ENCODE data around the gene FGFR3.

Gene FGFR3

GRCh38 chr4:1756893-1757779 is 36.0 kb upstream of the FGFR3 start:
- no peak for FAIRE-seq

DNA sequence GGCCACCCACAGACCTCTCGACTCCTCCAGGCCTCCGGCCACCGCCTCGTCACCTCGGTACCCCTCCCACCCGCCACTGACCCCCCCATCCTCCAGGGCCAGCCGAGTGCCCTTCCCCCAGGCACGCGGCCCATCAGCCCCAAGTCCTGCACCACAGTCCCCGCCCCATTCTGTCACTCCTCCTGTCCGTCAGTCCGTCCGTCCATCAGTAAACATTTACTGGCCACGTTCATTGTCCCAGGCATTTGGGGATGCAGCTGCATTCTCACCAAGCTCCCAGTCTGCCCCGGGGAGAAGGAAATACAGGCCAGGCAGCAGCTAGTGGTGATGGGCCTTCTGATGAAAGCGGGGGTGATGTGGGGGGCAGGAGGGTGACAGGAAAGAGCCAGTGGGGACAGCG is 35.3 kb upstream of the FGFR3 start:
- no peak for FAIRE-seq

GRCh38 chr4:1758306-1759121 is 34.6 kb upstream of the FGFR3 start:
- no peak for FAIRE-seq

DNA sequence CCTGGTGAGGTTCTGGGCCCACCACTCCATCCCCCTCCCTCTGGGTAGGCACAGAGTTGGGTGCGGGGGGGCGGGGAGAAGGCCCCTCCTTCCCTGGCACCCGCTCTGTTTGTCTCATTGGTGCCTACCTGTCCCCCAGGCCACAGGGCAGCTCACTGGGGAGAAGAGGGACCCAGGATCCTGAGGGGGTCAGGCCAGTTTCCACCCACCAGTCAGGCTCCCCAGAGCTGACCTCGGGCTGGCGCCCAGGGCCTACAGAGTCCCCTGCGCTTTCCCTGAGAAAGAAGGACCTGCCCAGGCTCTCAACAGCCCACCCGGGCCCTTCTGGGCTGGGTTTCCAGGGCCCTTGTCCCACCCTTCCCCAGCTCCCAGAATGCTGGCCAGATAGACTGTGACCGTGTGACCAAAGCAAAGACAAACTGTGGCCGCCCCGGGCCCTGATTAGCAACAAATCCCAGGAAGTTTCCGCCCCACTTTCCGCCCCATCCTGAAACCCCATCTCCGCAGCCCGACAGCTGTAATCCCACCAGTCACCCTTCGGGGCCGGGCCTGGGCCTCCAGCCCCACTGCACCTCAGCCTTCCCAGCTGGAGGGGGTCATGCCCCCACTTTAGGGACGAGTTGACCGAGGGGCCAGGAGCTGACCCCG is 33.8 kb upstream of the FGFR3 start:
- FAIRE-seq: no peak

DNA sequence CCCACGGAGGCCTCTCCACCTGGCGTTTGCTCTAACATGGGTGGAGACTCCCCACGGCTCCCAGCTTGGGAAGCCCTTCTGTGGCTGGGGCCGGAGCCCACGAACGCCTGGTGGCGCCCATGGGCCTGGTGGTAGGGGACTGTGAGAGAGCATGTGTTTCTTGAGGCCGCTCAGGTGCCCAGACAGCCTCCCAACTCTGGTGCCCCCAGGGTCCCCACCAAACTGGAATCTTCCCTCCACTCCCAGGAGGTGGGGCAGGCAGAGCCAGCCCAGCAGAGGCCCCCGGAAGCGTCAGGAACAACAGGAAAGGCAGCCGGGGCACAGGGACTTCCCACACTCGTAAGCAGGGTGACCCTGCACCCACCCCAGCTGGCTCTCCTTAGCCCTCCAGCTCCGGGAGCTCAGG is 33.3 kb upstream of the FGFR3 start:
- FAIRE-seq: no peak

GRCh38 chr4:1760521-1761071 is 32.5 kb upstream of the FGFR3 start:
- FAIRE-seq: no peak

- FAIRE-seq: no peak
Measured at GRCh38 chr4:1761130-1761689, 31.9 kb upstream of the FGFR3 start.

DNA sequence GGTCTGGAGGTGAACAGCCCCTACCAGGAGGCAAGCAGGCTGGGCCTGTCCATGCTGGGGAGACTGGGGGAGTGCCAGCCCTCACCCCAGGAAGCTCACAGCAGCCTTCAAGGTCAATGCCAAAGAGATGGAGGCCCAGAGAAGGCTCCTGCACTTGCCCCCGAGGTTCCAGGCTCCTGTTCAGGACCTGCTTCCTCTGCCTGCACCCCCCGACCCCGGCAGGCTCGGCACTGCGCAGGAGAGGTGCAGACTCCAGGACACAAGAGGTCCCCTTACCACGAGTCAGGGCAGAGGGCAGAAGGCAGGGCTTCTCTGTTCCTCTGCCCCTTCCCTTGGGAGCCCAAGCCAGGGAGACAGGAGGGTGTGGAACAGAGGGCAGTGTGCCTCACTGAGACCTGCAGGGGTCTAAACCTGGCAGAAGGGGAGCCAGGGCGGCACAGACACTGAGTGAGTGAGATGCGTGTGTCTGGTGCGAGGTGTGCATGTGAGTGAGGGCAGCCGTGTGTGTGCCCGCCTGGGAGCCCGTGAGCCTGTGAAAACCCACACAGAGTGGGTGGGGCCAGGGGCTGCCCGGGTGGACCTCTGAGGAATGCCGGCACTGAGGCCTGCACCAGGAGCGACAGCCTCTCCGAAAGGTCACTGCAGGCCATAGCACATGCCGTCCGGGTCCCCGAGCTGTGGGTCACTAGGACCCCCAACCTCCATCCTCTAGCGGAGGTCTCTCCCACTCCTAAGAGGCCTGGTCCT is 30.7 kb upstream of the FGFR3 start:
- FAIRE-seq: no peak

GRCh38 chr4:1763070-1763549 is 30.0 kb upstream of the FGFR3 start:
- no peak for FAIRE-seq

GRCh38 chr4:1763550-1764080 is 29.5 kb upstream of the FGFR3 start:
- no peak for FAIRE-seq

DNA sequence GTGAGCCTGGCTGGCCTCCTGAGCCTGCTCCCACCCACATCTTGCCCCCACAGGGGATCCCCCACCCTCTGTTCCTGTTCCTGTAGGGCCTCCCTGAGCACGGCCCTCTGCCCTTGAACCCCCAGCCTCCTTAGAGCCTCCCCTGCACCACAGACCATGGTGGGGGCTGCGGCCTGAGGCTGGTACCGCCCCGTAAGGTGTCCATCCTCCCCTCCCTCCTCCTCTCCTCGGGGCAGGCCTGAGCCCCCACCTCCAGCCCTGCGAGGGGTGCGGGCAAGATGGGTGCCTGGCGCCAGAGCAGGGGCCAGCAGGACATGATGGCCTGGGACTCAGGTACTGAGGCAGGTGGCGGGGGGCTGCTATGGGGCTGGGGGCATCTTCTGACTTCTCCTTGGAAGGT is 28.4 kb upstream of the FGFR3 start:
- no peak for FAIRE-seq

GRCh38 chr4:1765409-1766072 is 27.6 kb upstream of the FGFR3 start:
- FAIRE-seq: no peak

DNA sequence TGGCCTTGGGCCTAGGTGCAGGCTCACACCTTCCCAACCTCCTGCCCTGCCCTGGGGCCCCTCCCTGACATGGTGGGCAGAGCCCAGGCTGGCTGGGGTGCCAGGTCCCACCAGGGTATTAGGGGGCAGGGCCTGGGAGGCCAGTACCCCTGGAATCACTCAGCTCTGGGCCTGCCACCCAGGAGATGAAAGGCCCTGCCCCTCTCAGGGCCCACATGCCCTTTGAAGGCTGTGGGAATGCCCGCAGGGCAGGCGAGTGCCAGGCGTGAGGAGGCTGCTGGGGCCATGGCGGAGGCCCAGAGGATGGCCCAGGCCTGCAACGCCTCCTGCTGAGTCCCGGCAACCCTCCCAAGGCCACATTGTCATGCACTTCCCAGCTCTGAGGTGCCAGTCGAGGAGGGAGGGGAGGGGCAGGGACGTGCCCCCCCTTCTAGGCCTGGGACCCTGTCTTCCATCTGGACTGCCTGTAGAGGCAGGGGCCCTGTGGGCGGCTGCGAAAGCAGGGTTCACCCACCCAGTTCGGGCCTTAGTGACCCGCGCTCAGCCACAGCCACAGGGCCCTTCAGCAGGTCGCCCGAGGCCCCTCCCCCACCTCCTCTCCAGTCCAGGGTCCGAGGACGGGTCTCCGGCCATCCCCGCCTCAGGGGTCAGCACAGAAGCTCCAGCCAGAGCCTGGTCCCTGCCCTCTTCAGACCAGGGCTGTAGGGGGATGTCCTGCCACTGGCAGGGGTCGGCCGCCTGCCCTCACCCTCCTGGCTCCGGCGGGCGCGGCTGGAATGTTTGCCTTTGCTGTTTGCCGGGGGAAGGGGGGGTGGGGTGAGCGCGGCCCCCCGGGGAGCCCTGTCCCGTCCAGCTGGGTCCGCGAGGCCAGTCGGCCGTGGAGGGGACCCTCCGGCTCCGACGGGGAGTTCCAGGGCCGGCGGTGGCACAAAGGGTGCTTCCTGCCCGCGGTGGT is 26.7 kb upstream of the FGFR3 start:
- FAIRE-seq: no peak

GRCh38 chr4:1767061-1767769 is 25.9 kb upstream of the FGFR3 start:
- no peak for FAIRE-seq

DNA sequence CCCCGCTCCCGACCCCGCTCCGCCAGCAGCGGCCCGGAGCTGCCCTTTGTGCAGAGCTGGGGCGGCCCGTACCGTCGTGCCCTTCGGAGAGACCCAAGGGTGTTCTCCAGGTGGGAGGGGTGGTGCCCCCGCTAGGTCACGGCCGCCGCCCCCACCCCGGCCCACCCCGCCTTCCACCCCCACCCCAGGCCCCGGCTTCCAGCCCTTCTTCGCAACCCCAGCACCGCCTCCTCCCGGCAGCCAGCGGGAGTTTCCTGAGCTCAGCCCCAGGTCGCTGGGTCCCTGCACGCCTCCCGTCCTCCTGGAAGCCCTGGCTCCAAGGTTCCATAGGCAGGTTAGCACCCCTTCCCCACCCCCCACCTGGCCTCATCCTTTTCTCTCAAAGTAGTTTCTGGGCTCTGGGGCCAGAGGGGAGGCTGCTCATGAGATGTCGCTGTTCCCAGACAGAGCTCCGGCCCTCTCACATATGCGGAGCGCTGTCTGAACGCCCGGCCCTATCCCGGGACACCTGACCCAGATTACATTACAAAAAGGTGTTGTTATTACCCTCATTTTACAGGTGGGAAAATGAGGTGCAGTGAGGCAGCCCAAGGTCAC is 25.2 kb upstream of the FGFR3 start:
- no peak for FAIRE-seq

GRCh38 chr4:1768367-1769034 is 24.6 kb upstream of the FGFR3 start:
- FAIRE-seq: no peak

- FAIRE-seq: no peak
Measured at GRCh38 chr4:1769692-1770091, 23.4 kb upstream of the FGFR3 start.

DNA sequence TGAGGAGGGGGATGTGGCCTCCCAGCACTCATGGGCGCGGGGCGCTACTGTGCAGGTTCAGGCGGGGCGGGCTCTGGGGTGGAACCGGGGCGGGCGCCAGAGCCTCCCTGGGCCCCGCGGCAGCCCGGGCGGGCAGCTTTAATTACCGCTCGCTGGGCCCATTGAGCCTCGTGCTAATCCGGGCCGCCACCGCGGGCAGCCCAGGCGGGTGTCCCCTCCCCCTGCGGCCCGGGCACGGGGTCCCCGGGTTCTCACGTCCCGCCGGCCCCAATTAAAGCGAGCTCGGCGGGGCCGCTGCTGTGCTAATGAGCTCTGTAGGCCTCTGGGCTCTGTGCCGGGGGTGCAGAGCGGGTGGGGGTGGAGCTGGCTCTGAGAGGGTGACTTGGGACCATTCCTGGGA is 22.8 kb upstream of the FGFR3 start:
- no peak for FAIRE-seq
